HEK293 (cell line): ENCODE data around the gene KIF26B.

Experiments
- CTCF ChIA-PET: fragments of 350-600 bp; formaldehyde crosslinking; extraction: SDS; loops from one replicate; lab custom pipeline; 2021; ENCODE audit warnings: antibody characterized with exemption; lab: Yijun Ruan, JAX
- POLR2A ChIA-PET: fragments of 300-600 bp; formaldehyde crosslinking; extraction: SDS; loops from one replicate; lab custom pipeline; 2020; ENCODE audit warnings: antibody characterized with exemption, inconsistent platforms; lab: Yijun Ruan, JAX
- H3K27ac ChIP-seq: fragments of 200-500 bp; sonication (Bioruptor generic); 2 replicates; pipeline ENCODE4 v1.5.1; 2014; ENCODE audit warnings: low read depth, low read length, control low read depth, inconsistent platforms; ENCODE audit errors: extremely low read depth
- H3K36me3 ChIP-seq, 2 experiments: fragments of 200-500 bp in 1 of 2; sonication (Bioruptor generic) in 1 of 2; 1 replicate in 1 of 2; 2 replicates in 1 of 2; pipeline ENCODE4 v1.5.1; 2014 to 2017; ENCODE audit warnings: inconsistent platforms in 2 of 2, low read length in 2 of 2; ENCODE audit not compliant: control insufficient read depth in 2 of 2, insufficient read depth in 1 of 2
- H3K4me1 ChIP-seq: fragments of 200-500 bp; sonication (Bioruptor generic); 2 replicates; pipeline ENCODE4 v1.5.1; 2014; ENCODE audit warnings: mild to moderate bottlenecking, low read length, inconsistent platforms; ENCODE audit not compliant: control insufficient read depth, insufficient read depth
- H3K4me3 ChIP-seq: 2 replicates; pipeline ENCODE4 v1.5.1; 2011; ENCODE audit warnings: low read depth, mild to moderate bottlenecking, control low read depth, low read length, moderate library complexity
- H3K9me3 ChIP-seq: fragments of 200-500 bp; sonication (Bioruptor generic); 2 replicates; pipeline ENCODE4 v1.5.1; 2014; ENCODE audit warnings: low read depth, low read length, inconsistent platforms; ENCODE audit not compliant: control insufficient read depth, insufficient read depth
- FEZF1 ChIP-seq: fragments of 450-650 bp; formaldehyde crosslinking; IDR thresholded peaks from 2 replicates; pipeline ENCODE4 v1.5.1; 2016; ENCODE audit warnings: missing biosample characterization, missing genetic modification characterization
- SCRT1 ChIP-seq: fragments of 450-650 bp; formaldehyde crosslinking; IDR thresholded peaks from 2 replicates; pipeline ENCODE4 v1.5.1; 2016; ENCODE audit warnings: missing biosample characterization, missing genetic modification characterization, borderline replicate concordance
- SP7 ChIP-seq: fragments of 450-650 bp; formaldehyde crosslinking; IDR thresholded peaks from 2 replicates; pipeline ENCODE4 v1.5.1; 2016; ENCODE audit warnings: missing biosample characterization, missing genetic modification characterization
- ZBTB1 ChIP-seq: fragments of 450-650 bp; formaldehyde crosslinking; IDR thresholded peaks from 2 replicates; pipeline ENCODE4 v1.5.1; 2016; ENCODE audit warnings: missing biosample characterization, missing genetic modification characterization
- ZEB2 ChIP-seq: fragments of 450-650 bp; formaldehyde crosslinking; IDR thresholded peaks from 2 replicates; pipeline ENCODE4 v1.5.1; 2016; ENCODE audit warnings: missing biosample characterization, missing genetic modification characterization
- ZNF157 ChIP-seq: fragments of 450-650 bp; formaldehyde crosslinking; IDR thresholded peaks from 2 replicates; pipeline ENCODE4 v1.5.1; 2016; ENCODE audit warnings: missing biosample characterization, missing genetic modification characterization
- ZNF16 ChIP-seq: fragments of 450-650 bp; formaldehyde crosslinking; IDR thresholded peaks from 2 replicates; pipeline ENCODE4 v1.5.1; 2016; ENCODE audit warnings: low read depth, missing biosample characterization, missing genetic modification characterization
- ZNF2 ChIP-seq: fragments of 450-650 bp; formaldehyde crosslinking; IDR thresholded peaks from 2 replicates; pipeline ENCODE4 v1.5.1; 2016; ENCODE audit warnings: missing biosample characterization, missing genetic modification characterization
- ZNF266 ChIP-seq: fragments of 450-650 bp; formaldehyde crosslinking; IDR thresholded peaks from 2 replicates; pipeline ENCODE4 v1.5.1; 2016; ENCODE audit warnings: missing biosample characterization, missing genetic modification characterization, low read depth
- ZNF280D ChIP-seq: fragments of 450-650 bp; formaldehyde crosslinking; IDR thresholded peaks from 2 replicates; pipeline ENCODE4 v1.5.1; 2016; ENCODE audit warnings: missing biosample characterization, missing genetic modification characterization
- ZNF335 ChIP-seq: fragments of 450-650 bp; formaldehyde crosslinking; conservative IDR thresholded peaks from 2 replicates; pipeline ENCODE4 v1.5.1; 2016; ENCODE audit warnings: missing biosample characterization, missing genetic modification characterization
- ZNF423 ChIP-seq: fragments of 450-650 bp; formaldehyde crosslinking; IDR thresholded peaks from 2 replicates; pipeline ENCODE4 v1.5.1; 2016; ENCODE audit warnings: missing biosample characterization, missing genetic modification characterization
- ZNF473 ChIP-seq: fragments of 450-650 bp; formaldehyde crosslinking; IDR thresholded peaks from 2 replicates; pipeline ENCODE4 v1.5.1; 2017; ENCODE audit warnings: missing biosample characterization, missing genetic modification characterization
- ZNF518A ChIP-seq: fragments of 450-650 bp; formaldehyde crosslinking; conservative IDR thresholded peaks from 2 replicates; pipeline ENCODE4 v1.5.1; 2016; ENCODE audit warnings: low read depth, missing biosample characterization, missing genetic modification characterization
- ZNF529 ChIP-seq: fragments of 450-650 bp; formaldehyde crosslinking; IDR thresholded peaks from 2 replicates; pipeline ENCODE4 v1.5.1; 2017; ENCODE audit warnings: missing genetic modification characterization, missing biosample characterization; ENCODE audit not compliant: insufficient replicate concordance
- ZNF624 ChIP-seq: fragments of 450-650 bp; formaldehyde crosslinking; IDR thresholded peaks from 2 replicates; pipeline ENCODE4 v1.5.1; 2017; ENCODE audit warnings: missing biosample characterization, missing genetic modification characterization
- ZNF664 ChIP-seq: fragments of 450-650 bp; formaldehyde crosslinking; IDR thresholded peaks from 2 replicates; pipeline ENCODE4 v1.5.1; 2016; ENCODE audit warnings: missing biosample characterization, missing genetic modification characterization
- ZNF701 ChIP-seq: fragments of 450-650 bp; formaldehyde crosslinking; IDR thresholded peaks from 2 replicates; pipeline ENCODE4 v1.5.1; 2016; ENCODE audit warnings: missing biosample characterization, missing genetic modification characterization
- ZNF777 ChIP-seq: fragments of 450-650 bp; formaldehyde crosslinking; IDR thresholded peaks from 2 replicates; pipeline ENCODE4 v1.5.1; 2017; ENCODE audit warnings: missing biosample characterization, missing genetic modification characterization, borderline replicate concordance
- ZSCAN23 ChIP-seq: fragments of 450-650 bp; formaldehyde crosslinking; IDR thresholded peaks from 2 replicates; pipeline ENCODE4 v1.5.1; 2016; ENCODE audit warnings: missing biosample characterization, missing genetic modification characterization
- ZXDB ChIP-seq: fragments of 450-650 bp; formaldehyde crosslinking; IDR thresholded peaks from 2 replicates; pipeline ENCODE4 v1.5.1; 2016; ENCODE audit warnings: missing biosample characterization, missing genetic modification characterization
- TF ChIP-seq, protein P1 (sequence below): fragments of 450-650 bp; formaldehyde crosslinking; IDR thresholded peaks from 2 replicates; pipeline ENCODE4 v1.5.1; 2016; ENCODE audit warnings: missing biosample characterization, missing genetic modification characterization, low read depth

Gene KIF26B

GRCh38 chr1:245311887-245312536, 157.2 kb downstream of the KIF26B start:
- Histone ChIP-seq H3K27ac (no peak overlapping the region), H3K4me3 (no peak overlapping the region), H3K36me3 (no peaks in the 10 kb centered on the region), H3K4me1 (no peaks in the 10 kb centered on the region), H3K9me3 (no peaks in the 10 kb centered on the region)
- ChIA-PET CTCF (no interaction called here), POLR2A (interaction anchor here (0.6 kb wide), 1 partner anchor 33 kb away, joined by 3 read pairs; no protein-coding TSS in a partner anchor)
- TF ChIP-seq ZNF624 (no peak), ZNF423 (tag by site-specific recombination) (no peak), ZEB2 (tag by site-specific recombination) (no peak), ZNF335 (tag by site-specific recombination) (no peak), FEZF1 (tag by site-specific recombination) (no peak), ZNF529 (tag by site-specific recombination) (no peak), ZNF2 (tag by site-specific recombination) (no peak), ZNF16 (tag by site-specific recombination) (no peak), ZBTB1 (no peak), ZNF280D (tag by site-specific recombination) (no peak)
- TF ChIP-seq, protein P1, sequence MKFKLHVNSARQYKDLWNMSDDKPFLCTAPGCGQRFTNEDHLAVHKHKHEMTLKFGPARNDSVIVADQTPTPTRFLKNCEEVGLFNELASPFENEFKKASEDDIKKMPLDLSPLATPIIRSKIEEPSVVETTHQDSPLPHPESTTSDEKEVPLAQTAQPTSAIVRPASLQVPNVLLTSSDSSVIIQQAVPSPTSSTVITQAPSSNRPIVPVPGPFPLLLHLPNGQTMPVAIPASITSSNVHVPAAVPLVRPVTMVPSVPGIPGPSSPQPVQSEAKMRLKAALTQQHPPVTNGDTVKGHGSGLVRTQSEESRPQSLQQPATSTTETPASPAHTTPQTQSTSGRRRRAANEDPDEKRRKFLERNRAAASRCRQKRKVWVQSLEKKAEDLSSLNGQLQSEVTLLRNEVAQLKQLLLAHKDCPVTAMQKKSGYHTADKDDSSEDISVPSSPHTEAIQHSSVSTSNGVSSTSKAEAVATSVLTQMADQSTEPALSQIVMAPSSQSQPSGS (tag by site-specific recombination), result no peak

GRCh38 chr1:245313576-245313975, 158.8 kb downstream of the KIF26B start:
- POLR2A ChIA-PET, result no interaction called here
- H3K4me3 ChIP-seq, result no peak overlapping the region
- CTCF ChIA-PET, result no interaction called here
- no peak for TF ChIP-seq ZNF473 (tag by site-specific recombination)
- no peak for TF ChIP-seq ZNF777 (tag by site-specific recombination)
- no peak for TF ChIP-seq ZSCAN23 (tag by site-specific recombination)
- no peak for TF ChIP-seq ZNF518A
- no peak for TF ChIP-seq ZNF157
- no peak for TF ChIP-seq ZNF701 (tag by site-specific recombination)
- TF ChIP-seq ZNF266 (tag by site-specific recombination), result no peak
- TF ChIP-seq SP7, result no peak
- TF ChIP-seq ZXDB (tag by site-specific recombination), result no peak
- no peak for TF ChIP-seq ZNF664
- no peak for TF ChIP-seq SCRT1 (tag by site-specific recombination)
- H3K4me1 ChIP-seq, result no peaks in the 10 kb centered on the region
- no peaks in the 10 kb centered on the region for H3K9me3 ChIP-seq
- no peak overlapping the region for H3K27ac ChIP-seq
- H3K36me3 ChIP-seq, result no peaks in the 10 kb centered on the region
